Peyer's patch (tissue), 4 donors: ENCODE measurements around the gene OPCML. TPM values are rescaled to one million over a fixed set of nuclear protein-coding genes. Genes with fewer than 3 reads are reported as not detected.

Experiments
- DNase-seq, 3 donors: peaks; one replicate each; pipeline ENCODE4 v3.0.0-alpha.2; 2017 to 2019
- H3K27ac ChIP-seq, 4 donors: fragments of 200-600 bp; sonication (generic); one replicate each; pipeline ENCODE4 v1.5.1; 2016 to 2019
- H3K27me3 ChIP-seq, 2 donors: fragments of 200-600 bp; sonication (generic); one replicate each; pipeline ENCODE4 v1.5.1; 2019
- H3K36me3 ChIP-seq, 3 donors: fragments of 200-600 bp; sonication (generic); one replicate each; pipeline ENCODE4 v1.5.1; 2016 to 2019
- H3K4me1 ChIP-seq, 4 donors: fragments of 200-600 bp; sonication (generic); one replicate each; pipeline ENCODE4 v1.5.1; 2016 to 2019
- H3K4me3 ChIP-seq, 4 donors: fragments of 200-600 bp; sonication (generic); 1 replicate in 3 of 4; 2 replicates in 1 of 4; pipeline ENCODE4 v1.5.1; 2016 to 2019; ENCODE audit warnings: mild to moderate bottlenecking in 1 of 4
- H3K9me3 ChIP-seq, 4 donors: fragments of 200-600 bp; sonication (generic); one replicate each; pipeline ENCODE4 v1.5.1; 2016 to 2019; ENCODE audit warnings: mild to moderate bottlenecking in 1 of 4
- CTCF ChIP-seq, 6 experiments: fragments of 450-650 bp in 4 of 6; fragments of 200-600 bp in 2 of 6; sonication (generic) in 1 of 6; IDR thresholded peaks; one replicate each; pipeline ENCODE4 v1.5.1; 2017 to 2019; ENCODE audit warnings: antibody characterized with exemption in 6 of 6, mild to moderate bottlenecking in 3 of 6, moderate library complexity in 1 of 6
- POLR2A ChIP-seq, 2 donors: fragments of 450-650 bp; IDR thresholded peaks; one replicate each; pipeline ENCODE4 v1.5.1; 2017; ENCODE audit warnings: antibody characterized with exemption in 2 of 2, mild to moderate bottlenecking in 2 of 2, moderate library complexity in 2 of 2
- total RNA-seq, 4 donors: library from RNA; depleted of rRNA; stranded (reverse); fragments of >200 nt; gene quantifications; one replicate each; pipeline ENCODE4 v1.1.0, GENCODE V29; 2016

The OPCML gene
- total RNA-seq, 4 donors from 2014 or later, result not detected

DNA sequence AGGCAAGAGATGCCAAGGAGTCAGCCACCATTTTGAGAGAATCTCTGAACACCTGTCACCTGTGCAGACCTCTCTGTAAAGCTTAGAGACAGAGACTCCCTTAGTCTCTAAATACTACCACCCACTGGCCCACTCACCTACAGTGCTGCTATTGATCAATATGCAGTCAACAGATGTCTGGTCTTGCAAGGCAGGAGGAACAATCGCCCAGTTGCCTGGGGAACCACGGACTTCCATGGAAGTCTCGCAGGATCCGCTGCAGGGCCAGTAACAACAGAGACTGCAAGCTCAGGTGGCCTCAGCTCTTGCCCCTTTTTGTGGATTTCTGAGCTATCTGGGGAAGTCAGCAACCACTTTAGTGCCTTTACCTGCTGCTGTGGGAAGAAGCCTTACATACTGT, 195.1 kb downstream of the OPCML start:
- DNase-seq, result no peak
- Histone ChIP-seq H3K36me3 (no peaks in the 10 kb centered on the region), H3K9me3 (no peaks in the 10 kb centered on the region), H3K27me3 (no peaks in the 10 kb centered on the region), H3K27ac (no peak overlapping the region), H3K4me1 (no peaks in the 10 kb centered on the region), H3K4me3 (no peak overlapping the region)
- TF ChIP-seq POLR2A (IDR thresholded peaks at IDR 0.05) (no peak), CTCF (IDR thresholded peaks at IDR 0.05) (no peak)

DNA sequence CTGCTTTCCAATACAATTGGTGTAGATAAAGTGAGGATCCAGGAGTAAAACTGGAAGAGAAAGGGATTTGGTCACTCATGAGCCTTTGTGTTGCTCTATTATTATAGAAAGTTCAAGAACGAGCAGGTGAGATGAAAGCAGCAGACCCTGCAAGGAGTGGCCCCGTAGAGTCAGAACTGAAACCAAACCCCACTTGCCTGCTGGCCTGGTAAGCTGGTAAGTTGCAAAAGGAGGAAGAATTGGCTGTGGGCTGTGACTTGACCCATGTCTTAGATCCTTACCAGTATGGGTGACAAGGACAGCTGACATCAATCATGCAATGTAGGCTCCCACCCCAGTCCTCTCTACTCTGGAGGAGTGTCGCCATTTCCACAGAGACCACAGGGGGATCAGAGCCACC, 201.3 kb downstream of the OPCML start:
- Histone ChIP-seq H3K27ac (no peak overlapping the region), H3K4me1 (no peaks in the 10 kb centered on the region), H3K4me3 (no peak overlapping the region), H3K27me3 (no peaks in the 10 kb centered on the region), H3K9me3 (no peaks in the 10 kb centered on the region), H3K36me3 (no peaks in the 10 kb centered on the region)
- DNase-seq, result no peak
- TF ChIP-seq POLR2A (IDR thresholded peaks at IDR 0.05), result no peak
- no peak for TF ChIP-seq CTCF (IDR thresholded peaks at IDR 0.05)

DNA sequence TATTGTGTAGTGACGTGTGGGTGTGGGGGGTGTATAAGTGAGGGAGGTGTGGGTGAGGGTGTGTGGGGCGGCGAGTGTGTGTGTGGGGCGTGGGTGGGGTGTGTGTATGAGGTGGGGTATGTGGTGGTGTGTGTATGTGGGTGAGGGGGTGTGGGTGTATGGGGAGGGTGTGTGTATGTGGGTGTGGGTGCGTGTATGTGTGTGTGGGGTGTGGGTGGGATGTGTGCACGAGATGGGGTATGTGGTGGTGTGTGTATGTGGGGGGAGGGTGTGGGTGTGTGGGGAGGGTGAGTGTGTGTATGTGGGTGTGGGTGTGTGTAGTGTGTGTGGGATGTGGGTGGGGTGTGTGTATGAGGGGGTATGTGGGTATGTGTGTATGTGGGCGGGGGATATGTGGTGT, 205.5 kb downstream of the OPCML start:
- H3K27me3 ChIP-seq, result no peaks in the 10 kb centered on the region
- H3K4me1 ChIP-seq, result no peaks in the 10 kb centered on the region
- H3K9me3 ChIP-seq, result no peaks in the 10 kb centered on the region
- DNase-seq, result no peak
- H3K36me3 ChIP-seq, result no peaks in the 10 kb centered on the region
- H3K27ac ChIP-seq, result no peak overlapping the region
- no peak overlapping the region for H3K4me3 ChIP-seq
- no peak for TF ChIP-seq CTCF (IDR thresholded peaks at IDR 0.05)
- TF ChIP-seq POLR2A (IDR thresholded peaks at IDR 0.05), result no peak

DNA sequence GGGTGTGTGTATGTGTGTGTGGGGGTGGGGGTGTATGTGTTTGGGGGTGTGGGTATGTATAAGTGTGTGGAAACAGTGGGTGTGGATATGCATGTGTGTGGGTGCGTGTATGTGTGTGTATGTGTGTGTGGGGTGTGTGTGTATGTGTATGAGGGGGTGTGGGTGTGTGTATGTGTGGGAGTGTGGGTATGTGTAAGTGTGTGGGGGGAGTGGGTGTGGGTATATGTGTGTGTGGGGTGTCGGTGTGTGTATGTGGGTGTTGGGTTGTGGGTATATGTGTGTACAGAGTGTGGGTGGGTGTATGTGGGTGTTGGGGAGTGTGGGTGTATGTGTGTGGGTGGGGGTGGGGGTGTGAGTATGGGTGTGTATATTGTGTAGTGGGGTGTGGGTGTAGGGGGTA, 206.0 kb downstream of the OPCML start:
- H3K9me3 ChIP-seq, result no peaks in the 10 kb centered on the region
- no peaks in the 10 kb centered on the region for H3K4me1 ChIP-seq
- no peak for DNase-seq
- no peak overlapping the region for H3K27ac ChIP-seq
- no peak overlapping the region for H3K4me3 ChIP-seq
- H3K27me3 ChIP-seq, result no peaks in the 10 kb centered on the region
- no peaks in the 10 kb centered on the region for H3K36me3 ChIP-seq
- TF ChIP-seq POLR2A (IDR thresholded peaks at IDR 0.05) (no peak), CTCF (IDR thresholded peaks at IDR 0.05) (no peak)

- Histone ChIP-seq H3K27me3 (no peaks in the 10 kb centered on the region), H3K27ac (no peak overlapping the region), H3K9me3 (no peaks in the 10 kb centered on the region), H3K4me1 (no peaks in the 10 kb centered on the region), H3K4me3 (no peak overlapping the region), H3K36me3 (no peaks in the 10 kb centered on the region)
- DNase-seq, result no peak
- no peak for TF ChIP-seq POLR2A (IDR thresholded peaks at IDR 0.05)
These were observed 206.6 kb downstream of the OPCML start for GRCh38 chr11:133325711-133326110.

- H3K27ac ChIP-seq, result no peak overlapping the region
- no peak for DNase-seq
- H3K36me3 ChIP-seq, result no peaks in the 10 kb centered on the region
- H3K4me1 ChIP-seq, result no peaks in the 10 kb centered on the region
- H3K9me3 ChIP-seq, result no peaks in the 10 kb centered on the region
- H3K4me3 ChIP-seq, result no peak overlapping the region
- TF ChIP-seq CTCF (IDR thresholded peaks at IDR 0.05), result no peak
- no peak for TF ChIP-seq POLR2A (IDR thresholded peaks at IDR 0.05)
- H3K27me3 ChIP-seq, result no peaks in the 10 kb centered on the region
These were observed 208.9 kb downstream of the OPCML start for GRCh38 chr11:133323354-133323753.
